Cortex of kidney (tissue), 1 donor: ENCODE results near the gene WDR88.
"Not testable (repeated sequence)": the region's sequence is repeated elsewhere in the genome, so short reads cannot be mapped to it uniquely, and the experiment has no call there.

Experiments
- DNase-seq: peaks from one replicate; lab custom pipeline; 2025; lab: John Stamatoyannopoulos, UW

The WDR88 gene

GRCh38 chr19:33171916-33172359 lies 40.0 kb downstream of the WDR88 start:
- DNase-seq = no peak

GRCh38 chr19:33174186-33174585 lies 42.3 kb downstream of the WDR88 start:
- DNase-seq = no peak

GRCh38 chr19:33175156-33175782 lies 43.4 kb downstream of the WDR88 start:
- DNase-seq = no peak

GRCh38 chr19:33175886-33176669 lies 44.2 kb downstream of the WDR88 start:
- DNase-seq = no peak

DNA sequence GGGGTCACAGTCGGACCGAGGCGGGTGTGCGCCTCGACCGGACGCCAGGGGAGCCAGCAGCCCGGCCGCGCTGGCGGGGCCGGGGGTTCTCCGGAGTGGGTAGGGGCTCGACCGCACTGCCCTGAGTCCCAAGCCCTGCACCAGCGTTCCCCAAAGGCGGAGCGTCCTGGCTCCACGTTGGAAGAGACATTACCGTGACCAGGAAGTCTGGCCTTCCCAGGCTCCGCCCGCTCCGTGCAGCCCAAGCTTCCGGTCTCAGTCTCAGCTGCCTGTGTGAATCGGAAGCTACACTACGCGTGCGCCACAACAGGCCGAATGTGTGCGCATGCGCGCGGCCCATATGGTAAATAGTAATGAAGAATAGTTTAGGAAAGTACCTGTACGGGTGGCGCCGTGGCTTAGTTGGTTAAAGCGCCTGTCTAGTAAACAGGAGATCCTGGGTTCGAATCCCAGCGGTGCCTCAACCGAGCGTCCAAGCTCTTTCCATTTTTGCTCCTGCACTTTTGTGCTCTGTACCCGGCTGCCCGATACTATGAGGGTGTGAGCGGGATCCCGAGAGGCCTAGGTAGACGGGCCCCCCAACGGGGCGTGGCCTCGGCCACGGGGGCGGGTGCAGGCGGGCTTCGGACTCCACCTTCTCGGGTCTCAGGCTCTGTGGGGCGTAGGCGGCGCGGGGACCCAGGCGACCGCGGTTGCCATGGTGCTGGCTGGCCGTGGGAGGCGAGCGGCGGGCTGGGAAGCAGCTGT lies 44.9 kb downstream of the WDR88 start:
- peak; percentile 81 for DNase-seq

- no peak for DNase-seq
These were observed 45.6 kb downstream of the WDR88 start for GRCh38 chr19:33177417-33177979.

- no peak for DNase-seq
These were observed 54.7 kb downstream of the WDR88 start for GRCh38 chr19:33186431-33187182.

- DNase-seq = no peak
These were observed 55.2 kb downstream of the WDR88 start for GRCh38 chr19:33187183-33187540.

DNA sequence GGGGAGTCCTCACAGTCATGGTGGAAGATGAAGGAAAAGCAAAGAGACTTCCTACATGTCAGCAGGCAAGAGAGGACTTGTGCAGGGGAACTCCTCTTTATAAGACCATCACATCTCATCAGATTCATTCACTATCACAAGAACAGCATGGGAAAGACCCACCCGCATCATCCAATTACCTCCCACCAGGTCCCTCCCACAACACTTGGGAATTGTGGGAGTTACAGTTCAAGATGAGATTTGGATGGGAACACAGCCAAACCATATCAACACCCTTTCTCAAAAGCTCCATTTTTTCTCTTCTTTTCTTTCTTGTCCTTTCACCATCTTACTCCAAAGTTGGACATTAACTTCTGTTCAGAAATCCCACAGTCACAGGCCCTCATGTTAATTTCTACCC lies 57.5 kb downstream of the WDR88 start:
- DNase-seq = no peak

GRCh38 chr19:33191092-33191491 lies 59.2 kb downstream of the WDR88 start:
- not testable (repeated sequence) for DNase-seq

DNA sequence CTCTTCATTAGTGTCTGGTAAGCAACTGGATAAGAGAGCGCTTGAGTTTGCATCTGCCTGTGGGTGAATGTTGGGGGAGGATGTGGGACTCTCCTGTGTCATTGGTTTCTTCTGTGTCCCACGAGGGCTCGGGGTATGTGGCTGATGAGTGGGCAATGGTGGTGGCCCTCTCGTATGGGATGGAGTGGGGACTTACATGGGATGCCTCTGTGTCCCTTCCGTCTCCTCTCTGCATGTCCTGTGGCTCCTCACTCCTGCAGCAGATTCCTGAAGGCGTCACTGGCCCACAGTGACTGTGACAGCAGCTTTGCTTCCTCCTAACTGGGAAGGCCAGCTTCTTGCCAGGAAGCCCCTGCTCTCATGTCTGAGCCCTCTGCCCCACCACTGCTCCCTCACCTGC lies 59.6 kb downstream of the WDR88 start:
- no peak for DNase-seq

- DNase-seq = no peak
These were observed 60.1 kb downstream of the WDR88 start for GRCh38 chr19:33192010-33192409.

- DNase-seq = no peak
These were observed 61.5 kb downstream of the WDR88 start for GRCh38 chr19:33193269-33193864.

DNA sequence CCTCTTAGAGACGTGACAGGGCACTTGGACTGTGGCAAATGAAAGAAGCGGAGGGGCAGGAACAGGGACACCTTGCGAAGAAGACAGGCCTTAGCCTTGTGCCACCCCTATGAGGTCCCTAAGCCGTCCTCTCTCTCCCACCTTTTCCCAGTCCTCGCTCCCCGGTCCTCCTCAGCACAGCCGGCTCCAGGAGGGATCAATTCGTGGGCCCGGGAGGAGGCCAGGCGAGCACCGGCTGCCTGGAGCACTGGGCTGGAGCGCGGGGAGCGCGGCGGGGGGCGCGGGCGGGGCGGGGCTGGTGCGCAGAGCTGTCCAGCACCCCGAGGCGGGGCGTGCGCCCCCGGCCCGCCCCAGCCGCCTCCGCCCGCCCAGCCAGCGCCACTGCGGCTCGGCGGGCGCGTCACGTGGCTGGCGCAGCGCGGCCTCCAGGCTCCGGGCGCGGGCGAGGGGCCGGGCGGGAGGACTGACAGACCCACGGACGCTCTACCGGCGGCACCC lies 62.0 kb downstream of the WDR88 start, which contains the start of gene LRP3:
Gene LRP3, plus strand, starts transcription at position 466 of the 498 bp plus-strand sequence. CDS start 456 bp downstream, outside the sequence.
- no peak for DNase-seq

DNA sequence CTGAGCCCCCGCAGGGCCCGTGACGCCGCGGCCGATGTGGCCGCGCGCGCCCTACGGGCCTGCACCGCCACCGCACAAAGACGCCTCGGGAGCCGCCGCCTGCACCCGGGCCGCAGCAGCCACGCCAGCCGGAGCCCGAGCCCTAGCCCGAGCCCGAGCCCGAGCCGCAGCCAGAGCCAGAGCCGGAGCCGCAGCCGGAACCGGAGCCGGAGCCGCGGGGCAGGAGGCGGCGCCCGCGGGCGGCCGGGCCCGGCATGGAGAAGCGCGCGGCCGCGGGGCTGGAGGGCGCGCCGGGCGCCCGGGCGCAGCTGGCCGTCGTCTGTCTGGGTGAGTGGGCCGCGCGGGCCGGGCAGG lies 62.6 kb downstream of the WDR88 start:
- DNase-seq = no peak

- no peak for DNase-seq
These were observed 63.2 kb downstream of the WDR88 start for GRCh38 chr19:33194886-33195644.

- no peak for DNase-seq
These were observed 63.9 kb downstream of the WDR88 start for GRCh38 chr19:33195645-33196347.

DNA sequence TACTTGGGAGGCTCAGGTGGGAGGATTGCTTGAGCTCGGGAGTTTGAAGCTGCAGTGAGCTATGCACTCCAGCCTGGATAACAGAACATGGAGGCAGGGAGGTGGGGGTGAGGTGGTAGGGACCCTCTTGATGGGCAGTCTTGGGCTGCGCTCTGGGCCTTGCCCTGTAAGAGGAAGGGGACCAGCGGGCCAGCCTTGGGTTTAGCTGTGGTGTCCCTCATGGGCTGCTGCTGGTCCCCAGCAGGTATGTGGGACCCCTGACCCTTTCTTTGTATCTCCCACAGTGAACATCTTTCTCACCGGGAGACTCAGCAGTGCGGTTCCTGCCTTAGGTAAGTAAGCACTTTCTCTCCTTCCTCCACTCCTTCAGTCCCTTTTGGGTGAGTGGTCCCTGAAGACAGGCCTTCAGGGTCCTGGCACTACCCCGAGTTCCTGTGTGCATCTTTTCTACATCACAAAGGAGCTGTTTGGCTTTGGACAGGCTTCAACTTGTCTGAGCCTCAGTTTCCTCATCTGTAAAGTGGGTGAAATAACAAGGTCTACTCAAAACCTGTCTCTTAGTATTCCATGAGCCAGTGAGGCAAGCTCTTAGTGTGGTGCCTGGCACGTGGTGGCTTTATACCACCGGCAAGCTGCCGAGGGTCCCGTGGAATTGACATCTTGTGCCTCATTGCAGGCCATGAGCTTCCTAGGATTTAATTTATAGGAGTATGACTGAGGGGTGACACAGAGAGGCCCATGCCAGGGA lies 64.7 kb downstream of the WDR88 start:
- no peak for DNase-seq

DNA sequence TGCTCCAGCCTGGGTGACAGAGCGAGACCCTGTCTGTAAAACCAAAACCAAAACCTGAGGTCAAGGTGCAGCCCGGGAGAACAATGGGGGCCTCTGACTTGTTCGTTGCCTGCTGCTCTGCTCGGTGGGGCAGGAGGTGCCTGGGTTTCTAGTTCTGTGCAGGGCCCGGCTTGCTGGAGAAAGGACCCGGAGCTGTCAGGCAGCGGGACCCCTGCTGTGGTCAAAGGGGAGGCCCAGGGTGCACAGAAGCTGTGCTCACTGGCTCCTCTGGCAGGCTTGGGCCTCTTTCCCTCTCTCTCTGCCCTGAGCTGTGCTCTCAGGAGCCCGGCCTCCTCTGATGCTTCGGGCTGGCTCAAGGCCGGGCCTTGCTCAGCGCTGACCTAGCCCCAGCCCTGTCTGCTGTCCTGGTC lies 65.7 kb downstream of the WDR88 start:
- DNase-seq = no peak
